ENCODE data around the gene CPSF4.
"Not testable (repeated sequence)": the region's sequence is repeated elsewhere in the genome, so short reads cannot be mapped to it uniquely, and the experiment has no call there.

CPSF4 gene

DNA sequence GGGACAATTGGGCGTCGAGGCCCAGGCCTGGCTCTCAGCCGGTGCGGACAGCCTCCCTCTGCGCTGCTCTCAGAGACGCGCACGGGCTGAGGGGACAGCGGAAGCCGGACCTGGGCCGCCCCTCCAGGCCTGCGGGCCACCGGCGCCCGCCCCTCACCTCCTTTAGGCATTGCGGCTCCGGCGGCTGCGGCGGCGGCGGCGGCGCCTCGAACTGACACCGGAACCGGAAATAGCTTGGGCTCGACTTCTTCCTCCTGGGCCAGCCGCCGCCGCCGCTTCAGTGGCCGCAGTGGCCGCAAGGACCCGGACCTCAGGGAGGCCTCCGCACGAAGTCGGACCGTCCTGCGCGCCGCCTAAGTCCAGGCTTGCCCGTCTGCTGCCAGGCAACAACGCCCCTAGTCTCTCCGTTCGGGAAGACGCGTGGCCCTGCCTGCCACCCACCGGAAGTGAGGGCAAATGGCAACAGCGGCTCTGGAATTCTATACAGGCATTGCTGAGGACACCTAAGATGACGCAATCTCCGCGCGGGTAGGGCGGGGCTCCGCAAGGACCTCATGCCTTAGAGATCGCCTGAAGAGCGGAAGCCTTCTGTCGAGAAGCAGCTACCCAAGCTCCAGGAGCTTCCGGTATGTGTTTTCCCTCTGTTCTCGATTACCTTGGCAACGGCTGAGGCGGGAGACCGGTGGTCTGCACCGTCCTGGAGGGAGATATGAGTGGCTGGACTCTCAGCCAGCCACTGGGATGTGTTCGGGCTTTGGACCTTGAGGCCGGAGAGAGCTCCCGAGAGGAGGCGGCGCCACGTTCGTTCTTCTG, 30.2 kb upstream of the CPSF4 start, which contains the start of the genes BUD31 and PDAP1:
Gene BUD31, plus strand, starts transcription at position 591 of the 813 bp plus-strand sequence. CDS start 2,124 bp downstream, outside the sequence.
Gene PDAP1, minus strand, starts transcription at position 219 of the 813 bp plus-strand sequence. Its CDS starts 49 bp downstream, at position 170.
- peak; percentile 87 to 89 for DNase-seq (ENCODE audit: low read depth in 2 of 2)

DNA sequence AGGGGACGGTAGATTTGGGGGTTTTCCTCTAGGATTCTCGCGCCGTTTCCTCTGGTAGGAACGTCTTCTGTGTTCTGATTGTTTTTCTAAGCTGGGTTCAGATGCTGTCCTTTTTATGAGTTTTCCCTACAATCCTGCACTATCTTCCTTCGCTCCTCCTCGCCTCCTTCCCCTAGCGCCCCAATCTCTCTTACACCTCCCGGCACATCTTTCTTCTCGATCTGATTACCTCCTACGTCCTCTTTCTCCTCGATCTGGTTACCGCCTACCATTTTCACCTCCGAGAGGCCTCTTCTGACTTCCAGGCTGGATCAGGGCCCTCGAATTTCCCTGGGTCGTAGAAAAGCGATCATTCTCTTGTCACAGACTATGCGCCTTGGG, 29.6 kb upstream of the CPSF4 start:
- no peak for DNase-seq (ENCODE audit: low read depth in 2 of 2)

- DNase-seq (ENCODE audit: low read depth in 2 of 2): no peak
Observed at GRCh38 chr7:99409806-99410205, 28.9 kb upstream of the CPSF4 start.

DNA sequence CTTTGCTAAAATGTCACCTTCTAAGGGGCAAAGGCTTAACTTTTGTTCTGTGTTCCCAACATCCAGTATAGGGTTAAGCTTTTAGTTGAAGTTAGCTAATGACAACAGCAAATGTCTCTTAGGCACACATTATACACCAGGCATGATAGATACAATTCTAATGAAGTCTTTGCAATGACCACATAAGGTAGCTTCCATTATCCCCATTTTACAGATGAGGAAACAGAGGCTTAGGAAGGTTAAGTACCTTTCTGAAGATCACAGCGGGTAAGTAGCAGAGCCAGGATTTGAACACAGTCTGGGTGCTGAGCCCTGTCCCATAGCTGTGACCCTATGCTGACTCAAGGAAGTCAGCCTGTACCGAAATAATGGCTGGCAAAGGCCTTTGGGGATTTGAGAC, 28.1 kb upstream of the CPSF4 start:
- DNase-seq (ENCODE audit: low read depth in 2 of 2): no peak

DNA sequence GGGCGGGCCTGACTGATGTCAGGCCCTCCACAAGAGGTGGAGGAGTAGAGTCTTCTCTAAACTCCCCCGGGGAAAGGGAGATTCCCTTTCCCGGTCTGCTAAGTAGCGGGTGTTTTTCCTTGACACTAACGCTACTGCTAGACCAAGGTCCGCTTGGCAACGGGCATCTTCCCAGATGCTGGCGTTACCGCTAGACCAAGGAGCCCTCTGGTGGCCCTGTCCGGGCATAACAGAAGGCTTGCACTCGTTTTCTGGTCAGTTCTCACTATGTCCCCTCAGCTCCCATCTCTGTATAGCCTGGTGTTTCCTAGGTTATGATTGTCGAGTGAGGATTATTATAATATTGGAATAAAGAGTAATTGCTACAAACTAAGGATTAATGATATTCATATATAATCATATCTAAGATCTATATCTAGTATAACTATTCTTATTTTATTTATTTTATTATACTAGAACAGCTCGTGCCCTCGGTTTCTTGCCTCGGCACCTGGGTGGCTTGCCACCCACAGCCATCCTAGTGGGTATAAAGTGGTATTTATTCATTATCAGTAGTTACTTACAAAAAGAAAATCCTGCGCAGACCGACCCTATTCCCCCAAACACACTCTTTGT, 23.1 kb upstream of the CPSF4 start:
- not testable (repeated sequence) for DNase-seq (ENCODE audit: low read depth in 2 of 2)

GRCh38 chr7:99418260-99418659, 20.5 kb upstream of the CPSF4 start:
- DNase-seq (ENCODE audit: low read depth in 2 of 2): no peak

DNA sequence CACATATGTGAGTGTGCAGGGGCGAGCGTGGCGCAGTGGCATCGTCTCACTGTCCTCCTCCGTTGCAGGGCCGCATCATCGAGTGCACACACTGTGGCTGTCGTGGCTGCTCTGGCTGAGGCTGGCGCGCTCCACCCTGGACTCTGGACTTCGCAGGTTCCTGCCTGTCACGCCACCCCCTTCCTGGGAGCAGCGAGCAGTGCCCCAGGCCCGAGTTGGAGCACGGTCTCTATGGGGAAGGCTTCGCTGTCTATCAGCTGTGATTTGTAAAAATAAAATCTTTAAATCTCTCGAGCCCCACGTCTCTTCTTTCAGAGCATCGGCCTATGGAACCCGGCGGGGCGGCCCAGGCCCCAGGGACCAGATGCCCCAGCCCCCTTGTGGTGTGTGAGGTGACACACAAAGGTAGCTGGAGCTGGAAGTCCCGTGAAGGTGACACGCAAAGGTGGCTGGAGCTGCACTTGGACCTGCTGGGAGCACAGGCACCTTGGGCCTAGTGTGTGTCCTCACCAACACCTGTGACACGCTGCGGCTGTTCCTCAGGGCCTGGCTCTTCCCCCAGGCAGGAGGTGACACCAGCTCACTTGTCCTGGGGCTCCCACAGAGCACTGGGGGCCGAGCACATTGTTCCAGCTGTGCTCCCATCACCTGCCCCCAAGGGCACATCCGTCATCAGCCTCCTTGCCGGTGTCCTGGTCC, 19.3 kb upstream of the CPSF4 start:
- DNase-seq (ENCODE audit: low read depth in 2 of 2): no peak

DNA sequence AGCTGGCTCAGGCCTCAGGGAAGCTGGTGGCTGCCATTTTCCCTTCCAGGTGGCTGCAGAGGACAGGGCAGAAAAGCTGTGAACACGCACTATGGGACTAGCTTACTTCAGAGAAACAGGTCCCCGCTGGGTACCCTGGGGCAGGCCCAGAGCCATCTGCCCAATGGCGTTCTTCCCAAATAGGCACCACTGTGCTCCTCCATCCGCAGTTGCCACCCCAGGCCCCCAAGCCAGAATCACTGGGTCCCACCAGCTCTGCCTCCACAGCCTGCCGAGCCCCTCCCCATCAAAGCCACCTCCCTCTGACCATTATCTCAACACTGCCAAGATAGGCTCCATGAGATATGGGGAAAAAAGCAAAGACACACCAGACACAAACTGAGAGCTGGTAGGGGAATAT, 18.5 kb upstream of the CPSF4 start:
- no peak for DNase-seq (ENCODE audit: low read depth in 2 of 2)

DNA sequence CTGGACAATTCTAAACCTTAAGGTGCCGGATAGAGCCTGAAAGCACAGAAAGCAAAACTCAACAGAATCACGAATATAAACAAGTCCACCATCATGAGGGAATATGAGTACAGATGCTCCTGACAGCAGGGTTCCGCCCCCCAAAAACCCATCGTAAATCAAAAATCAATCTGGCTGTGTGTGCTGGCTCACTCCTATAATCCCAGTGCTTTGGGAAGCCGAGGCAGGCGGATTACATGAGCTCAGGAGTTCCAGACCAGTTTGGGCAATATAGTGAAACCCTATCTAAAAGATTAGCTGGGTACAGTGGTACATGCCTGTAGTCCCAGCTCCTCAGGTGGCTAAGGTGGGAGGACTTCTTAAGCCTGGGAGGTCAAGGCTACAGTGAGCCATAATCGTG, 17.8 kb upstream of the CPSF4 start:
- DNase-seq (ENCODE audit: low read depth in 2 of 2): no peak

- no peak for DNase-seq (ENCODE audit: low read depth in 2 of 2)
Observed at GRCh38 chr7:99422186-99422585, 16.6 kb upstream of the CPSF4 start.

GRCh38 chr7:99422625-99423024, 16.1 kb upstream of the CPSF4 start:
- no peak for DNase-seq (ENCODE audit: low read depth in 2 of 2)

- no peak for DNase-seq (ENCODE audit: low read depth in 2 of 2)
Observed at GRCh38 chr7:99424932-99425730, 13.6 kb upstream of the CPSF4 start.

- DNase-seq (ENCODE audit: low read depth in 2 of 2): no peak
Observed at GRCh38 chr7:99428972-99429566, 9.7 kb upstream of the CPSF4 start.

DNA sequence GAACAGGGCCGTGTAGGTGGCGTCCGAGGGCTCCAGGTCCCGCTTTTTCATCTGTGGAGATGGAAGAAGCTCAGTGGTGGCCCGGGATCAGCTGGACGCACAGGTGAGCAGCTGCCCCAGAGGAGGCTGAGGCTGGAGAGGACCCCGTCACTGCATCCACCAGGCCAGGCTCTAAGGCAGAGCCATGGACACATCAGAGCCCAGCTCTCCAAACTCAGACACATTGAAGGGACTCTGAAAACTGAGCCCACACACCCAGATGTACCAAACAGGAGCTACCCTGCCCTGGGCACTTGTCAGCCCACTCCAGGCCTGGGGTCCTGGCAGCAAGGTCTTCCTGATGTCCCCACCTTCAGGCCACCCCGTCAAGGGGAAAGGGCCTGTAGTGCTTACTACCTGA, 9.0 kb upstream of the CPSF4 start:
- no peak for DNase-seq (ENCODE audit: low read depth in 2 of 2)

DNA sequence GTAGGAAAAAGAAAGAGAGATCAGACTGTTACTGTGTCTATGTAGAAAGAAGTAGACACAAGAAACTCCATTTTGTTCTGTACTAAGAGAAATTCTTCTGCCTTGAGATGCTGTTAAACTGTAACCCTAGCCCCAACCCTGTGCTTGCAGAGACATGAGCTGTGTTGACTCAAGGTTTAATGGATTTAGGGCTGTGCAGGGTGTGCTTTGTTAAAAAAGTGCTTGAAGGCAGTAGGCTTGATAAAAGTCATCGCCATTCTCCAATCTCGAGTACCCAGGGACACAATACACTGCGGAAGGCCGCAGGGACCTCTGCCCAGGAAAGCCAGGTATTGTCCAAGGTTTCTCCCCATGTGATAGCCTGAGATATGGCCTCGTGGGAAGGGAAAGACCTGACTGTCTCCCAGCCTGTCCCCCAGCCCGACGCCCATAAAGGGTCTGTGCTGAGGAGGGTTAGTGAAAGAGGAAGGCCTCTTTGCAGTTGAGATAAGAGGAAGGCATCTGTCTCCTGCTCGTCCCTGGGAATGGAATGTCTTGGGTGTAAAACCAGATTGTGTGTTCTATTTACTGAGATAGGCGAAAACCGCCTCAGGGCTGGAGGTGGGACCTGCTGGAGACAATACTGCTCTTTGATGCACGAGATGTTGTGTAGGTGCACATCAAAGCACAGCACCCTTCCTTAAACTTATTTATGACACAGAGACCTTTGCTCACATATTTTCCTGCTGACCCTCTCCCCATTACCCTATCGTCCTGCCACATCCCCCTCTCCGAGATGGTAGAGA, 6.8 kb upstream of the CPSF4 start:
- DNase-seq (ENCODE audit: low read depth in 2 of 2): not testable (repeated sequence)

DNA sequence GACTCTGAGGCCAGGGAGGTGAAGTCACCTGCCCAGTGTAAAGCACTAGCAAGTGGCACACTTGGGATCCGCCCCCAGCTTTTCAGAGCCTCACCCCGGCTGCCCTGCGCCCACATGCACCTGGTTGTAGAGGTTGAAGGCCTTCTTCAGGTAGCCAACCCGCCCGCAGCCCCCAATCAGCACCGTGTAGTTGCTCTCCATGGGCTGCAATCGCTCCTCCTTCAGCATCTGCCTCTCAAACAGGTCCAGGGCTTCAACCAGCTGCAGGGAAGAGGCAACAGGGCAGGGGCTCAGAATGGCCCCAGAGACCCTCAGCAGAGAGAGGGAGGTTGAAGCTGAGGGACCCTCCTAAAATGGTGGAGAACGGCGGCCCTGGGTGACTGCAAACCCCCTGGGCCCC, 5.6 kb upstream of the CPSF4 start:
- DNase-seq (ENCODE audit: low read depth in 2 of 2): no peak

- DNase-seq (ENCODE audit: low read depth in 2 of 2): no peak
Observed at GRCh38 chr7:99437946-99438572, 684 bp upstream of the CPSF4 start.

GRCh38 chr7:99440195-99440594, 1.5 kb downstream of the CPSF4 start:
- DNase-seq (ENCODE audit: low read depth in 2 of 2): peak in 1 of 2 experiments; percentile 11

- DNase-seq (ENCODE audit: low read depth in 2 of 2): no peak
Observed at GRCh38 chr7:99446096-99446495, 7.4 kb downstream of the CPSF4 start.

GRCh38 chr7:99447943-99448342, 9.2 kb downstream of the CPSF4 start:
- no peak for DNase-seq (ENCODE audit: low read depth in 2 of 2)

Data from fibroblast of skin of left quadriceps (primary cell).